NCI-H526 treated with DMSO at 0.1 percent for 48 hours (cell line): Measurements from ENCODE around the gene RNU4-1.
"Not testable (repeated sequence)": the region's sequence is repeated elsewhere in the genome, so short reads cannot be mapped to it uniquely, and the experiment has no call there.

ENCODE experiments used
- DNase-seq: peaks from one replicate; lab custom pipeline; 2025; lab: John Stamatoyannopoulos, UW

RNU4-1 gene

DNA sequence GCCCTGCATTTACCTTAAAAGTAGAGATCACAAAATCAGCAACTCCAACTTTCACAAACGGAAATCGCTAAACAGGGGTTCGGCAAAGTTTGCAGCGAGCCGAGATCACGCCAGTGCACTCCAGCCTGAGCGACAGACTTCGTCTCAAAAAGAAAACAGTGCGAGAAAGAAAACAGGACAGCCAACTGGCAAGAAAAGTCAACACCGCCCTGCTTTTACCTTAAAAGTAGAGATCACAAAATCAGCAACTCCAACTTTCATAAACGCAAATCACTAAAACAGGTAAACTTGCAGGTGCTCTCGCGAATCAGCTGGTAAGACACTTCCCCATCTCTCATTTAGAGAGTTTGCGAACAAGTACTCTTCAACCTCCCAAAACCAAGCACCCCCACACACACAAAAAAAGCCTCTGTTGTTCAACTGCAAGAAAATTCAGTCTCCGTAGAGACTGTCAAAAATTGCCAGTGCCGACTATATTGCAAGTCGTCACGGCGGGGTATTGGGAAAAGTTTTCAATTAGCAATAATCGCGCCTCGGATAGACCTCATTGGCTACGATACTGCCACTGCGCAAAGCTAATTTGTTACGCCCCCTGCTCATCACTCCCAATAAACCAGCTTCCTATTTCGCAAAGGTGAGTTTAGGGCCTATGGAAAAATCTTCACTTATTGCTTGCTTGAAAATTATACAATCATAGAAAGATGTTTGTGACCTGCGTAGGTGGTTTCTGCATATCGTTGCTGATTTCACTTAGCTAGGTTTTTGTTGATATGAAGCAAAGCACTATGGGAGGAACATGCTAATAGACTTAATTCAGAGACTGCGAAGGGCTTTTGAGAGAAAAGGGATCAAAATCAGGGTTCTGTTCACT, at the start of gene RNU4-1:
TSS of gene RNU4-1 (minus strand) at position 577 of the 871 bp plus-strand sequence.
- DNase-seq = peak; percentile 99

DNA sequence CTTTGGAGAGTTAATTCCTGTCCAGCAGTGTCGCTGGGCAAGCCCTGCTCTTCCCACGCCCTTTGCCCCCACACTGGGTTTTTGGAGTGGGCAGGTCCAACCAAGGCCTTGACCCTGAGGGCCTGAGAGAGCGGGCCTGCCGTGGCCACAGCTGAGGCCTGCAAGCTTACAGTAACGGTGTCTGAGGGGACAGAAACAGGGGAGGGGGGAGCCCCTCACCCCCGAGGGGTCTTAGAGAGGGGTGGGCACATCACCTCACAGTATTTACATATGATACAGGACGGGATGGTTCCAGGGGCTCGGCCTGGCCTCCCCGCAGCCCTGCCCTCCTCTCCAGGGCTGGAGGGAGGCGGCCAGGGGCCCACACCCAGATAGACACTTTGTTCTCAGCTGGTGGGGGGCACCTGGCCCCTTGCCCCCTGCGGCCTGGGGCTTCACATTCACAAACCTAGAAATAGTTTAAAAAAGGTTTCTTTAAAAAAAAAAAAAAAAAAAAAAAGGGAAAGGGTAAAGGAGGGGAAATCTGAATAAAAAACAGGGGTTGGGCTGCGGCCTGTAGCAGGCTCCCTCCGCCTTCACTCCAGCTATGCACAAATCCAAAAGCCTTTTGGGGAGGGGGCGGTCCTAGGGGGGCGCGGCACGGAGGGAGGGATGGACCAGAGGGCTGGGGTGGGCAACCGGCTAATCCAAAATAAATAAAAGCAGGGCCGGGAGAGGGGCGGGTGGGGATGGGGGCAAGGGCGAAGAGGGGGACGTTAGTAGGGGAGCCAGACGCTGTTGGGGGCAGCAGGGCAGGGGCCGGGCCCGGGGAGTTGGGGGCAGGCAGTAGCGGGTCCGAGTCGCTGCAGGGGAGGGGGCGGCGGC, 49.4 kb upstream of the RNU4-1 start:
- no peak for DNase-seq

DNA sequence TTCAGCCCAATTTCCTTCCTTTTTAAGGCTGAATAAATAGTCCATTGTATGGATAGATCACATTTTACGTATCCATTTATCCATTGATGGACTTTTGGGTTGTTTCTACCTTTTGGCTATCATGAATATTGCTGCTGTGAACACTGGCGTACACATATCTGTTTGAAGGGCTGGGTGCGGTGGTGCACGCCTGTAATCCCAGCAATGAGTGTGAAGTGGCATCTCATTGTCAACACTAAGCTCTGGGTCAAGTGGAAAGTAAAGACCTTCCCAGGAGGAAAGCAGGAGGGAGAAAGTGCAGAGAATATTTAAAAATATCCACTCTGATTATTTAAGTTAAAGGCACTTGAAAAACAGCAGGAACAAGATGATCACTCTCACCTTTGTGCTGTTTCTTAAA, 46.2 kb upstream of the RNU4-1 start:
- no peak for DNase-seq

DNA sequence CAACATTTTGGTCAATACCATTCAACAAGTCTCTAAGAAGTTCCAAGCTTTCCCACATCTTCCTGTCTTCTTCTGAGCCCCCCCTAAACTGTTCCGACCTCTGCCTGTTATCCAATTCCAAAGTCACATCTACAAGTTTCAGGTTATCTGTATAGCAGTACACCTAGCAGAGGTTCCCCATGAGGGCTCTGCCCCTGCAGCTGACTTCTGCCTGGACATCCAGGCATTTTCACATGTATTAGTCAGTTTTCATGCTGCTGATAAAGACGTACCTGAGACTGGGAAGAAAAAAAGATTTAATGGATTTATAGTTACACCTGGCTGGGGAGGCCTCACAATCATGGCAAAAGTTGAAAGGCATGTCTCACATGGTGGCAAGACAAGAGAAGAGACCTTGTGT, 44.7 kb upstream of the RNU4-1 start:
- no peak for DNase-seq

DNA sequence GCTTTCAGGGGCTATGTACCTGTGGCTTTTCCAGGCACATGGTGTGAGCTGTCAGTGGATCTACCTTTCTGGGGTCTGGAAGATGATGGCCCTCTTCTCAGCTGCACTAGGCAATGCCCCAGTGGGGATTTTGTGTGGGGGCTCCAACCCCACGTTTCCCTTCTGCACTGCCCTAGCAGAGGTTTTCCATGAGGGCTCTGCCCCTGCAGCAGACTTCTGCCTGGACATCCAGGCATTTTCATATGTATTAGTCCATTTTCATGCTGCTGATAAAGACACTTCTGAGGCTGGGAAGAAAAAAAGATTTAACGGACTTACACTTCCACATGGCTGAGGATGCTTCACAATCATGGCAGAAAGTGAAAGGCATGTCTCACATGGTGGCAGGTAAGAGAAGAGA, 43.4 kb upstream of the RNU4-1 start:
- DNase-seq = not testable (repeated sequence)

DNA sequence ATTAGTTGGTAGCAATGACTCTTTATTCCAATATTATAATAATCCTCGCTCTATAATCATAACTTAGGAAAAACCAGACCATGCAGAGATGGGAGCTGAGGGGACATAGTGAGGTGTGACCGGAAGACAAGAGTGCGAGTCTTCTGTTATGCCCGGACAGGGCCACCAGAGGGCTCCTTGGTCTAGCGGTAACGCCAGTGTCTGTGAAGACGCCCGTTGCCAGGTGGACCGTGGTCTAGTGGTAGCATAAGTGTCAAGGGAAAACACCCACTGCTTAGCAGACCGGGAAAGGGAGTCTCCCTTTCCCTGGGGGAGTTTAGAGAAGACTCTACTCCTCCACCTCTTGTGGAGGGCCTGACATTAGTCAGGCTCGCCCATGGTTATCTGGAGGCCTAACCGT, 42.4 kb upstream of the RNU4-1 start:
- peak; percentile 11 for DNase-seq

DNA sequence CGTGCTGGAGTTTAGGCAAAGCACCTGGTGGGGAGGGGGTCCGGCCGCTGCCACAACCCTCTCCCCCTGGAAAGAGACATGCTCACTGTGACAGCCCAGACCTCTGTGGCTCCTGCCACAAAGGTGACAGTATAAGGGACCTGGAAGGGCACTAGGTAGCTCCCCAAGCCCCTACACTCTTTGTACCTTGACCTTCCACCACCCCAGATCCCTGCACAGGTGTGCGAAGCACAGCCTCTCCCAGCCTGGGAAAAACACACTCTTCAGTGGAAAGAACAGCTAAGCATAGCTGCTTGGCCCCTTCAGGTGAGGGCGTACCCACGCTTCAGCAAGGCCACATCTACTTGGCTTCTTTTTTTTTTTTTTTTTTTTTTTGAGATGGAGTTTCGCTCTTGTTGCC, 39.5 kb upstream of the RNU4-1 start:
- no peak for DNase-seq

DNA sequence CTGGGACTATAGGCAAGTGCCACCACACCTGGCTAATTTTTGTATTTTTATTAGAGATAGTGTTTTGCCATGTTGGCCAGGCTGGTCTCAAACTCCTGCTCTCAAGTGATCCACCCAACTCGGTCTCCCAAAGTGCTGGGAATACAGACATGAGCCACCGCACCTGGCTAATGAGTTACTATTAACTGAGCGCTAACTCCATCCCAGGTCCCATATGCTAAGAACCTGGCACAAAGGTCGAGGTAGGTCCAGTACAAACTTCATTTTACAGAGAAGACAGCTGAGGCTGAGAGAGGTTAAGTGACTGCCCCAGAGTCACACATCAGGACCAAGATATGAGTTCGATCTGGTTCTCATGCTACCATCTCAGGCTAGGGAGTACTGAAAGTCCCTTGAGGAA, 39.0 kb upstream of the RNU4-1 start:
- DNase-seq = no peak

DNA sequence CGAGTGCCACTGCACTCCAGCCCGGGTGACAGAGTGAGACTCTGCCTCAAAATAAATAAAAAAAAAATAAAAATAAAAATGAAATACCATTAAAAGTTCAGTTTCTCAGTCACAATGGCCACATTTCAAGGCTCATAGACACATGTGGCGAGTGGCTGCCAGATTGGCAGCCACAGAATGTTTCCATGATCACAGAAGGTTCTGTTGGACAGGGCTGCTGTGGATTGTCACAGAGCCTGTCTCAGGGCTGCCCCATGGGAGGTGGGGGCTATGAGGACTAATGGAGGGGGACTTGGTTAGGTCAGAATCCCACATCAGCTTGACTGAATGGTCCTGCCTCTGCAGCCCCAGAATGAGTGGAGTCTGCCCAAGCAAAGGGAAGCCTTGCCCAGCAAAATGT, 38.4 kb upstream of the RNU4-1 start:
- no peak for DNase-seq

DNA sequence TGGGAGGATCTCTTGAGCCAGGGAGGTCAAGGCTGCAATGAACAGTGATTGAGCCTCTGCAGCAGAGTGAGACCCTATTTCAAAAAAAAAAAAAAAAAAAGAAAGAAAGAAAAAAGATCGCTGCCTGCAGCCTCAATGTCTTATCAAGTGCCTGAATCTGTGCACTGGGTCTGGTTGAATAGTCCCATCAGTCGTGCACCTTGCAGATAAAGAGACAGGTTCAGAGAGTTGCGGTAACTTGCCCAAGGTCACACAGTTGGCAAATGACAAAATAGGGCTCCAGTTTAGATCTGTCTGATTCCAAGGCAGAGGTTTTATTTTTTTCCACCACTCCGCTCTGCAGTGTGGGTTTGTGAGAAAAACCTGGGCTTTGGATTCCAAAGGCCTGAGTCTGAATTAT, 35.2 kb upstream of the RNU4-1 start:
- DNase-seq = no peak

DNA sequence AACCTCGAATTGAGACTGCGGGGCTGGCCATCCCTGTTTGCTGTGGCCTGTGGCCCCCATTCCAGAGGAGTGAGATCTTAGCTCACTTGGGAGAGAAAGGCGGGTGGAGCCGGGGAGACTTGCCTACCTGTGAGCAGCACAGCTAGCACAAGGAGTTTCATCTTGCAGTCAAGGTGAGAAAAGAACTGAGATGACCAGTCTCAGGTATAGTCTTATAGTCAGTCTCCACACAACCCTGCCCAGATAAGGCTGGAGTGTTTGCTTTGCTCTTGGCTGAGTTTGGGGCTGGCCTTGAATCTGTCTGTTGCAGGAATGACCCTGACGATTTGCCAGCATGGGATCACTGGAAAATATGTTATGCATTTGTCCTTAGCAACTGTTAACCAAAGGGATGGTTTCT, 34.6 kb upstream of the RNU4-1 start, which contains the start of gene PLA2G1B:
TSS of gene PLA2G1B (minus strand) at position 187 of the 400 bp plus-strand sequence. CDS start at position 161, 26 bp downstream.
- no peak for DNase-seq

DNA sequence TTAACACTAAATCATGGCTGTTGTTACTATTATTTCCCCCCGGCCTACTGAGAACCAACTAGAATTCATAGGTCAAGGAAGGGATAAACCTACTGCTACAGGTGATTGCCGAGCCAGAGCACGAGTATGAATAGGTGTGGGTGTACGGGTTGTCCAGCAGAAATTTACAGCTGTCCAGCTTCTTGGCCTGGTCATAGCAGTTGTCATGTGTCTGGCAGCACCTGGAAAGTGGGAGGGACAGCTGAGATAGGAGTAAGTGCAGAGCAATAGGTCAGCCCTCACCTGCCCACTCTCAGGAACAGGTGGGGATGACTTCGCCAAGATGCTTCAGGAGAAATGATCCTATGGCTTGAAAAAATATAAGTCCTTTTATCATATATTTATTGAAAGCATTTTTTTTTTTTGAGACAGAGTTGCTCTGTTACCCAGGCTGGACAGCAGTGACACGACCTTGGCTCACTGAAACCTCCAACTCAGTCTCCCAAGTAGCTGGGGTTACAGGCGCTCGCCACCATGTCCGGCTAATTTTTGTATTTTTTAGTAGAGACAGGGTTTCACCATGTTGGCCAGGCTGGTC, 31.9 kb upstream of the RNU4-1 start:
- no peak for DNase-seq

DNA sequence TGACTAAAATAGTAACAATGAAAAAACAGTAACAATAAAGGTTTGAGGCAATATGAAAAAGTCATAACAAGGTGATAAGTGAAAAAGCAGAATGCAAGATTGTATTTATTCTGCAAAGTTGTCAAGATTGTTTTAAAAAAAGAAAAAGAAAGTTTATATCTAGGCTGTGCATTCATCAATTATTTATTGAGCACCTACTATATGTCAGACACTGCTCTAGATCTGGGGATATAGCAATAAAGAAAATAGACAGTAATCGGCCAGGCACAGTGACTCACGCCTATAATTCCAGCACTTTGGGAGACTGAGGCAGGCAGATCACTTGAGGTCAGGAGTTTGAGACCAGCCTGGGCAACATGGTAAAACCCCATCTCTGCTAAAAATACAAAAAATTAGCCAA, 30.7 kb upstream of the RNU4-1 start:
- no peak for DNase-seq

DNA sequence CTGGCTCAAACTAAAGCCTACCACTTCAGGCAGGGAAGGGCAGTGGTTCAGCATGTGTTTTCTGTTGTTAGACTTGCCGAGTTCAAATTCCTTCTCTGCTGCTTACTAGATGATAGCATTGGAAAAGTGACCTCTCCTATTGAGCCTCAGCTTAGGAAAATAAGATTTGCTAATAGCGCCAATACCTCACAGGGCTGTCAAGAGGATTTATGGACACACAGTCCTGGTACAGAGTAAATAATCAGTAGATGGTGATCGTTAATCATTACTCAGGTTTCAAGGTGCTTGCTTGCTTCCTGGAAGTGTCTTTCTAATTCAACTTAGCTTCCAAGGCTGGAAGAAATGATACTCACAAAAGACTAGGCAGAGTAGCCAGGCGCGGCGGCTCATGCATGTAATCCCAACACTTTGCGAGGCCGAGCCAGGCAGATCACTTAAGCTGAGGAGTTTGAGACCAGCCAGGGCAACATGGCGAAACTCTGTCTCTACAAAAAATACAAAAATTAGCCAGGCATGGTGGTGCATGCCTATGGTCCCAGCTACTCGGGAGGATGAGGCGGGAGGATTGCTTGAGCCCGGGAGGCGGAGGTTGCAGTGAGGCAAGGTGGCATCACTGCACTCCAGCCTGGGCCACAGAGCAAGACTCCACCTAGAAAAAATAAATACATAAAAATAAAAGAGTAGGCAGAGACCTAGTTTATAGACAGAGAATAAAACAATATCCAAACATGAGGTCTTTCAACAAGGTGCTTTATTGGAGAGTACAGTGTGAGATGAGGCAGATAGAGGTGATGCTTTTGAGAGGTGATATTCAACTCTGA, 28.6 kb upstream of the RNU4-1 start:
- peak; percentile 11 for DNase-seq

DNA sequence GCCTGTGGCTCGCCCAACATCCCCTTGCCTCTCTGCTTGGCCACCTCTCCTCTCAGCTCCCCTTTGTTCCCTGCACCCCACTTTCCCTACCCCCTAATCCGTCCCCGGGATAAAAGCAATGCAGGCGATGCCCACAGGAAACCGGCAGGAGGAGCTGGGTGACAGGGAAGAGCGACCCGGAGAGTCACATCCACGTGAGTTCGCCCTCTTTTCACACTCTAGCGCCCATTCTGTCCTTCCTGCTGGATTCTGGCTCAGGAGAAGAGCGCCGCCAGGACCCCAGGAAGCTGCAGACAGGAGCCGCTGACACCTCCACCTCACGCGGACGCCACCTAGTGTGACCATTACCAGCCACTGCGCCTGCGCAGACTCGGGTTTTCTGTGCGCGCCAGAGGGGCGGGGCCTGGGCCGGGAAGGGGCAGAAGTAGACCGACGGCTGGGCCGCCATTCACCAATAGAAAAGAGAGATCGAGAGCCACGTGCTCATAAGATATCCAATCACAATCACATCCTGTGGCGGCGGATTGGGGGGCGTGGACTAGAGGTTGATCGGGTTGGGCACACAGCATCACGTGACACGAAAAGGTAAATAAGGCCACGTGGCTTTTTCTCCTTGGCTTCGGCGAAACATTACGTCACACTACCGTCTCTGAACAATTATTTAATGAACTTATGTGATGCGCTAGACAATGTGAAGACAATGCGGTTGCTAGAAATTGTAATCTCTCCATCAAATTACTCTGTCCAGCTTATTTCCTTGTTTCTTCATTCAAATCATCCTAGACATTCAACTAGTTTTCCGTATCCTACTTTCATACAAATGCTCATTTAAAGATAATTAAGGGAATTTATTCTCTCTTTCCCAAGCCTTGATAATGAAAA, 24.4 kb upstream of the RNU4-1 start:
- peak; percentile 99 for DNase-seq

DNA sequence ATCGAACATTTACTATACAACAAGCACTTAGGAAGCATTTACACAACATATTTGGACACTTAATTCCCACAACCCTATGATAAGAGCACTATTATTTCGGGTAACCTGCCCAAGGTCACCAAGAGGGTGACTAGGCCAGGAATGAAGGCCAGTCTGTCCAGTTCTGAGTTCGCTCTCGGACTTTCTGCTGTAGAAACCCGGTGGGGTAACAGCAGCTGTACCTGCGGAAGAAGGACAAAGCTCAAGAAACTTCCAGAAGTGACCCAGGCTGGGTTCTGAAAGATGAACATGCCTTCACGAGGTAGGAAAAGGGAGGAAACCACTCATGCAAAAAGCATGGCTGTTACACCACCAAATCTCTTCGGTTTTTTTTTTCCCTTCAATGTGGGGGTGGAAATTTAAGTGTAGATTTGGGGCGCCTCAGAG, 23.8 kb upstream of the RNU4-1 start:
- DNase-seq = no peak

DNA sequence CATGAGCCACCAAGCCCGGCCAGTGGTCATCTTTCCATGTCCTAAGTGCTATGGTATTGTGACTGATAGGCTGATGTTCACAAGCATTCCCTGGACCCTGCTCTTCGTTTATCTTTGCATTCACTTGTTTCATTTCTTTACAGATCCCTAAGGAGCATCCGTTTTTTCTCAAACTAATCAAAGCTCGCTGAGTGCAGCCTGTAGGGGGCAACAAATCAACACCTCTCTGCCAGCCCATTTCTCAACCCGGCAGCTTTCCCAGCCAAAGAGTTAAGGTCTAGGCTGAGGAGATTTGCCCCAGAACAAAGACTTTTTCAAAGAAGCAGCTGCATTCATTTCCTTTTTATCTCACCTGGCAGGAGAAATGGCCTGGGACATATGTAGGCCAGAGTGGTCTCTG, 21.2 kb upstream of the RNU4-1 start:
- DNase-seq = no peak

DNA sequence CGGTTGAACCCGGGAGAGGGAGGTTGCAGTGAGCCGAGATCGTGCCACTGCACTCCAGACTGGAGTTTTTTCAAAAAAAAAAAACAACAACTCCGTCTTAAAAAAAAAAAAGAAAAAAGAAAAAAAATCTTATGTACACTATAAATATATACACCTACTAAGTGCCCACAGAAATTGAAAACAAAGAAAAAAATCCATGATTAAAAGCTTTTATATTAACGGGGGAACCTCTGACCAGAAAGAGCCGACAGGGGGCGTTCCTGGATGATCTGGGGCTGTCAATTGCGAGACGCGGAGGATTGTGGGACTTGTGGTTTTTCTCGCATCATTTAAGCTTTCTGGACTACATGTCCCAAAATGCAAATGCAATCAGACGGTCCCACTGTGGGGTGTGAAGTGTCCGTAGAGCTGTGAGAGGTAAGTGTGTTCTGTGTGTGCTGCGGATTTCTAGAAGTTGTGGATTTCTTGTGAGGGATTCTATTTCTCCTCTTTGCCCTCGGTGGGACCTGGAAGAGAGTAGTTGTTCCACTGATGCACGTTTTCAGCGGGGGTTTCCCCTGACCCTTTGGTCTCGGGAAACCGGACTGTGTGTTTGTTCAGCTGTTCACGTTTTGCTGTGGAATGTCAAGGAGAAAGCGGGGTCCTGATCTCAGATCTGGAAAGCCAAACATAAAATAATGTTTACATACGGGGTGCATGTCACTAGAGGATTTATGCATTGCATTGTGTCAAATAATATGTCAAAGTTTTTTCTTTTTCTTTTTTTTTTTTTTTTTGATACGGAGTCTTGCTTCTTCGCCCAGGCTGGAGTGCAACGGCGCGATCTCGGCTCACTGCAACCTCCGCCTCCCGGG, 9.2 kb upstream of the RNU4-1 start, which contains the start of gene SIRT4:
TSS of gene SIRT4 (plus strand) at position 360 of the 854 bp plus-strand sequence. CDS start 1,241 bp downstream, outside the sequence.
- DNase-seq = peak; percentile 87

DNA sequence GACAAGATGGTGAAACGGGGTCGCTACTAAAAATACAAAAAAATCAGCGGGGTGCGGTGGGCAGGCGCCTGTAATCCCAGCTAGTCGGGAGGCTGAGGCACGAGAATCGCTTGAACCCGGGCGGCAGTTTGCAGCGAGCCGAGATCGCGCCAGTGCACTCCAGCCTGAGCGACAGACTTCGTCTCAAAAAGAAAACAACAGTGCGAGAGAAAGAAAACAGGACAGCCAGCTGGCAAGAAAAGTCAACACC, 701 bp downstream of the RNU4-1 start:
- DNase-seq = no peak
